HepG2 (cell line): ENCODE data around the gene NME7.

Experiments
- CEBPZ ChIP-seq: IDR thresholded peaks from 2 replicates; pipeline ENCODE4 v1.6.1; 2012; ENCODE audit warnings: low read length, improper control_type of control experiment
- CREB1 ChIP-seq, 2 experiments: fragments of 450-650 bp in 1 of 2; IDR thresholded peaks; 2 replicates each; pipeline ENCODE4 v1.6.1; 2016 to 2017; ENCODE audit warnings: control low read depth in 1 of 2, mild to moderate bottlenecking in 1 of 2, missing compliant biosample characterization in 1 of 2, missing genetic modification characterization in 1 of 2
- EP300 ChIP-seq, 3 experiments: sonication (generic) in 1 of 3; formaldehyde crosslinking in 1 of 3; IDR thresholded peaks; 2 replicates each; pipeline versions ENCODE4 v1.5.1 to v1.6.1; 2011 to 2020; ENCODE audit warnings: low read depth in 2 of 3, low read length in 2 of 3, borderline replicate concordance in 1 of 3, improper control_type of control experiment in 1 of 3, mild to moderate bottlenecking in 1 of 3, missing genetic modification reagents in 1 of 3, moderate library complexity in 1 of 3
- KMT2B ChIP-seq: IDR thresholded peaks from 2 replicates; pipeline ENCODE4 v1.6.1; 2016; ENCODE audit warnings: missing genetic modification reagents, missing compliant biosample characterization
- NFIC ChIP-seq: IDR thresholded peaks from 2 replicates; pipeline ENCODE4 v1.6.1; 2012; ENCODE audit warnings: mild to moderate bottlenecking, low read length, inconsistent platforms
- SRY ChIP-seq: sonication (generic); formaldehyde crosslinking; IDR thresholded peaks from 2 replicates; pipeline ENCODE4 v1.8.0; 2022; ENCODE audit warnings: mild to moderate bottlenecking, missing genetic modification reagents
- ZFP37 ChIP-seq: sonication (generic); formaldehyde crosslinking; IDR thresholded peaks from 2 replicates; pipeline ENCODE4 v1.4.0; 2020; ENCODE audit warnings: missing genetic modification reagents, borderline replicate concordance
- ZNF800 ChIP-seq: sonication (generic); formaldehyde crosslinking; IDR thresholded peaks from 2 replicates; pipeline ENCODE4 v1.4.0; 2020; ENCODE audit warnings: missing genetic modification reagents
- ZNF879 ChIP-seq: sonication (generic); formaldehyde crosslinking; IDR thresholded peaks from 2 replicates; pipeline ENCODE4 v1.8.1; 2023; ENCODE audit warnings: missing genetic modification reagents

DNA sequence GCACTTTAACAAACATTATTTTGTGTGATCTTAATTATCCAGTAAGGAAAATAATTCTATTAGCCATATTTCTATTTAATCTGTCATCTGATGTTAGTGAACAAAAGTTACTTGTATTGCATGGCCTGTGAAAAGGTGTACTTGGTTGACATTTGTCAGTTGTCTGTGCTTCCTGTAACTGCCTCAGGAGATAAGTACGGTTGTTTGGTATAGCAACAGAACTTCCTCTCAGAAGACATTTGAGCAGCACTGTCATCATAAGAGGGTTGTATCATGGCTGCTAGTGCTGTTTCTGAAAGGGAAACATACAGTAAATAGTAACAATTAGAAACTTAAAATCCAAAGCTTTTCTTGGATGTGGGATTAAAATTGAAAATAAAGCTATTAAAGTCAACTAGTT lies 3.8 kb upstream of the NME7 start:
- TF ChIP-seq KMT2B (CRISPR knock-in tag), result no peak
- TF ChIP-seq SRY, result no peak
- TF ChIP-seq ZNF800, result no peak
- no peak for TF ChIP-seq ZNF879 (CRISPR knock-in tag)
- no peak for TF ChIP-seq EP300 (IDR thresholded peaks at IDR 0.05; ENCODE audit: low read depth in 2 of 2, low read length in 2 of 2)
- no peak for TF ChIP-seq EP300 (CRISPR knock-in tag; IDR thresholded peaks at IDR 0.05; ENCODE audit: borderline replicate concordance)
- no peak for TF ChIP-seq NFIC
- no peak for TF ChIP-seq CEBPZ
- no peak for TF ChIP-seq ZFP37 (CRISPR knock-in tag)
- no peak for TF ChIP-seq CREB1 (IDR thresholded peaks at IDR 0.05)
- TF ChIP-seq CREB1 (CRISPR knock-in tag; IDR thresholded peaks at IDR 0.05), result no peak
